Smooth muscle cell (in vitro differentiated cells): ENCODE data around the gene CEACAM1. TPM values are rescaled to one million over a fixed set of nuclear protein-coding genes. Genes with fewer than 3 reads are reported as not detected.
"Not testable (repeated sequence)": the region's sequence is repeated elsewhere in the genome, so short reads cannot be mapped to it uniquely, and the experiment has no call there.

Experiments
- DNase-seq: peaks from one replicate; lab custom pipeline; 2025; ENCODE audit not compliant: unreplicated experiment; lab: John Stamatoyannopoulos, UW
- H2AFZ ChIP-seq: fragments of 200-600 bp; sonication (generic); 2 replicates; pipeline ENCODE4 v1.6.0; 2016; ENCODE audit warnings: antibody characterized with exemption, low read depth, mild to moderate bottlenecking
- H3F3A ChIP-seq: fragments of 200-600 bp; sonication (generic); 2 replicates; pipeline ENCODE4 v1.6.0; 2017; ENCODE audit warnings: antibody characterized with exemption, low read depth
- H3K27ac ChIP-seq: fragments of 200-600 bp; sonication (generic); 2 replicates; pipeline ENCODE4 v1.5.1; 2016; ENCODE audit warnings: low read depth, mild to moderate bottlenecking
- H3K27me3 ChIP-seq: fragments of 200-600 bp; sonication (generic); 2 replicates; pipeline ENCODE4 v1.6.1; 2016; ENCODE audit warnings: low read depth, mild to moderate bottlenecking
- H3K36me3 ChIP-seq: fragments of 200-600 bp; sonication (generic); 2 replicates; pipeline ENCODE4 v1.5.1; 2016; ENCODE audit warnings: low read depth
- H3K4me1 ChIP-seq: fragments of 200-600 bp; sonication (generic); 2 replicates; pipeline ENCODE4 v1.5.1; 2016; ENCODE audit warnings: low read depth
- H3K4me2 ChIP-seq: fragments of 200-600 bp; sonication (generic); 2 replicates; pipeline ENCODE4 v1.6.0; 2016; ENCODE audit warnings: mild to moderate bottlenecking
- H3K4me3 ChIP-seq: fragments of 200-600 bp; sonication (generic); 2 replicates; pipeline ENCODE4 v1.5.1; 2016; ENCODE audit warnings: mild to moderate bottlenecking
- H3K79me2 ChIP-seq: fragments of 200-600 bp; sonication (generic); 2 replicates; pipeline ENCODE4 v1.6.0; 2016; ENCODE audit warnings: low read depth, mild to moderate bottlenecking
- H3K9ac ChIP-seq: fragments of 200-600 bp; sonication (generic); 2 replicates; pipeline ENCODE4 v1.6.0; 2016; ENCODE audit warnings: low read depth
- H3K9me3 ChIP-seq: fragments of 200-600 bp; sonication (generic); replicated peaks from 2 replicates; pipeline ENCODE4 v1.5.1; 2016; ENCODE audit warnings: low read depth
- H4K20me1 ChIP-seq: fragments of 200-600 bp; sonication (generic); 2 replicates; pipeline ENCODE4 v1.6.0; 2016; ENCODE audit warnings: low read depth
- CTCF ChIP-seq: fragments of 200-600 bp; sonication (generic); IDR thresholded peaks from 2 replicates; pipeline ENCODE4 v1.5.1; 2017; ENCODE audit warnings: borderline replicate concordance, mild to moderate bottlenecking, antibody characterized with exemption; ENCODE audit not compliant: insufficient read depth, poor library complexity, severe bottlenecking
- WGBS: methylation state at CpG from one replicate; pipeline ENCODE4 v1.1.7; 2016; ENCODE audit warnings: low lambda C conversion rate; 5-methylcytosine and 5-hydroxymethylcytosine counted together
- polyA plus RNA-seq: library from polyadenylated mRNA; unstranded; fragments of >200 nt; fragmentation: Nextera tagmentation; extraction: Ambion mirVana; gene quantifications from 2 replicates; pipeline ENCODE4 v1.2.1, GENCODE V29; 2016
- total RNA-seq: library from RNA; depleted of rRNA; stranded (reverse); fragments of >200 nt; gene quantifications from 2 replicates; pipeline ENCODE4 v1.2.3, GENCODE V29; 2014

CEACAM1 gene
- total and polyA plus RNA-seq, 2 experiments from 2014 or later: 0.31 to 4.5 TPM

- WGBS: 64% methylated on average over 5 of the region's 5 CpGs
- peak overlapping the region; percentile 51 for H3K27ac ChIP-seq
- no peaks in the 10 kb centered on the region for H3K27me3 ChIP-seq
- no peaks in the 10 kb centered on the region for H3K9me3 ChIP-seq
- no peaks in the 10 kb centered on the region for H3K36me3 ChIP-seq
- TF ChIP-seq CTCF: no peak
- H4K20me1 ChIP-seq: peaks cover 8% of the 10 kb centered on the region
- peak overlapping the region; percentile 29 for H3K4me2 ChIP-seq
- H3K9ac ChIP-seq: no peak overlapping the region
- peaks cover 11% of the 10 kb centered on the region for H3F3A ChIP-seq
- no peaks in the 10 kb centered on the region for H3K79me2 ChIP-seq
- peaks cover 8% of the 10 kb centered on the region for H3K4me1 ChIP-seq
- no peak overlapping the region for H3K4me3 ChIP-seq
- no peak overlapping the region for H2AFZ ChIP-seq
- no peak for DNase-seq
These were observed 61.6 kb downstream of the CEACAM1 start for GRCh38 chr19:42466521-42467182.

- Histone ChIP-seq H3K36me3 (no peaks in the 10 kb centered on the region), H3K27ac (peak overlapping the region; percentile 51)
- no peak for TF ChIP-seq CTCF
These were observed 62.4 kb downstream of the CEACAM1 start for GRCh38 chr19:42465827-42466280.

GRCh38 chr19:42461700-42462324 lies 66.5 kb downstream of the CEACAM1 start:
- no peak for DNase-seq
- no peak overlapping the region for H3K9ac ChIP-seq
- H2AFZ ChIP-seq: no peak overlapping the region
- peaks cover 2% of the 10 kb centered on the region for H3F3A ChIP-seq
- no peak overlapping the region for H3K4me3 ChIP-seq
- no peak overlapping the region for H3K27ac ChIP-seq
- TF ChIP-seq CTCF: no peak
- H3K79me2 ChIP-seq: no peaks in the 10 kb centered on the region
- 96% methylated on average over 4 of the region's 4 CpGs for WGBS
- H3K36me3 ChIP-seq: no peaks in the 10 kb centered on the region
- H3K9me3 ChIP-seq: no peaks in the 10 kb centered on the region
- no peaks in the 10 kb centered on the region for H3K27me3 ChIP-seq
- H4K20me1 ChIP-seq: no peaks in the 10 kb centered on the region
- H3K4me1 ChIP-seq: peaks cover 6% of the 10 kb centered on the region
- H3K4me2 ChIP-seq: no peak overlapping the region

More at GRCh38 chr19:42465827-42466280, 62.4 kb downstream of the CEACAM1 start:
- Histone ChIP-seq H3K79me2 (no peaks in the 10 kb centered on the region), H3K4me1 (peaks cover 8% of the 10 kb centered on the region), H3K27me3 (no peaks in the 10 kb centered on the region), H3K9ac (no peak overlapping the region), H3K4me2 (no peak overlapping the region), H3K4me3 (no peak overlapping the region), H2AFZ (no peak overlapping the region), H3K9me3 (no peaks in the 10 kb centered on the region), H3F3A (peaks cover 11% of the 10 kb centered on the region), H4K20me1 (peaks cover 8% of the 10 kb centered on the region)
- DNase-seq: no peak
- WGBS: 93% methylated on average over 5 of the region's 5 CpGs

- H3K9ac ChIP-seq, H3K79me2 ChIP-seq, H3K27me3 ChIP-seq, H2AFZ ChIP-seq, H3K9me3 ChIP-seq, H3K4me3 ChIP-seq, H3F3A ChIP-seq, DNase-seq, H3K4me1 ChIP-seq, H4K20me1 ChIP-seq, H3K36me3 ChIP-seq, H3K27ac ChIP-seq, H3K4me2 ChIP-seq: not testable (repeated sequence)
- WGBS: 86% methylated on average over 8 of the region's 8 CpGs
These were observed 67.0 kb downstream of the CEACAM1 start for GRCh38 chr19:42461231-42461630.
